ENCODE measurements around the gene IL17RE. TPM values are rescaled to one million over a fixed set of nuclear protein-coding genes. Genes with fewer than 3 reads are reported as not detected.
A peak's percentile ranks its signal among the peaks of the same experiment; 100 is the strongest.

Gene IL17RE
- total and polyA plus RNA-seq, 9 of the 15 experiments (the other 6 are each of a cell fraction or from before 2014, with no cell fraction given) = 0.32 to 1.9 (median 0.51) TPM; not detected in 4

DNA sequence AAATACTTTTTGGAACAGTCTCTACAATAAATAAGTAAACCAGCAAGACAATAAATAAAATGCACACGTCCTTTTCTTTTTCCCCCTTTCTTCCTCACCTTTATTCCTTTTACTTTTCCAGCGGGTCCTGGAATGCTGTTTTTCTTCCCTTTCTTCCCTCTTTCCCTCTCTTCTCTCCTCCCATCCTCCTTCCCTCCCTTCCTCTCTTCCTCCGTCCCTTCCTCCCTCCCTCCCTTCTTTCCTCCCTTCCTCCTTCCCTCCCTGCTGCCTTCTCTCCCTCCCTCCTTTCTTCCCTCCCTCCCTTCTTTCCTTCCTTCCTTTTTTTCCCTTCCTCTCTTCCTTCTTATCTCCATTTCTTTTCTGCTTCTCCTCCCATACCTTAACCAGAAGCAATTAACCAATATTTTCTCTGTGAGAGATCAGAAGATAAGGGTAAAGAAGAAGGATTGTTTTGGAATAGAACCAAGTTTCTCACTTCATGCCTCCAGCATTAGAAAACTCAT is 3.3 kb upstream of the IL17RE start (continued):
- no peak for TF ChIP-seq CUX1 (CRISPR knock-in tag; IDR thresholded peaks at IDR 0.05)
- TF ChIP-seq BCL6 (CRISPR knock-in tag; IDR thresholded peaks at IDR 0.05) = no peak
- no peak for TF ChIP-seq ZNF143 (CRISPR knock-in tag; IDR thresholded peaks at IDR 0.05)
- no peak for TF ChIP-seq HDAC8 (tag; IDR thresholded peaks at IDR 0.05)
- no peak for TF ChIP-seq PATZ1 (CRISPR knock-in tag; IDR thresholded peaks at IDR 0.05; ENCODE audit: borderline replicate concordance)
- no peak for TF ChIP-seq ZNF253 (CRISPR knock-in tag; conservative IDR thresholded peaks at IDR 0.05)
- TF ChIP-seq ESRRB (CRISPR knock-in tag; IDR thresholded peaks at IDR 0.05; ENCODE audit: borderline replicate concordance) = no peak
- TF ChIP-seq ZNF134 (CRISPR knock-in tag; conservative IDR thresholded peaks at IDR 0.05) = no peak
- TF ChIP-seq EWSR1 (IDR thresholded peaks at IDR 0.05; ENCODE audit: borderline replicate concordance, low read depth, partially characterized antibody) = no peak
- TF ChIP-seq ZNF354B (CRISPR knock-in tag; IDR thresholded peaks at IDR 0.05) = no peak
- TF ChIP-seq GTF2A2 (tag; IDR thresholded peaks at IDR 0.05) = no peak
- no peak for TF ChIP-seq ZNF778 (CRISPR knock-in tag; IDR thresholded peaks at IDR 0.05)
- TF ChIP-seq CSDE1 (IDR thresholded peaks at IDR 0.05) = no peak
- no peak for TF ChIP-seq ZNF263 (CRISPR knock-in tag; IDR thresholded peaks at IDR 0.05; ENCODE audit: borderline replicate concordance)
- TF ChIP-seq ILK (tag; IDR thresholded peaks at IDR 0.05; ENCODE audit: borderline replicate concordance, low read depth) = no peak
- TF ChIP-seq, protein P1, sequence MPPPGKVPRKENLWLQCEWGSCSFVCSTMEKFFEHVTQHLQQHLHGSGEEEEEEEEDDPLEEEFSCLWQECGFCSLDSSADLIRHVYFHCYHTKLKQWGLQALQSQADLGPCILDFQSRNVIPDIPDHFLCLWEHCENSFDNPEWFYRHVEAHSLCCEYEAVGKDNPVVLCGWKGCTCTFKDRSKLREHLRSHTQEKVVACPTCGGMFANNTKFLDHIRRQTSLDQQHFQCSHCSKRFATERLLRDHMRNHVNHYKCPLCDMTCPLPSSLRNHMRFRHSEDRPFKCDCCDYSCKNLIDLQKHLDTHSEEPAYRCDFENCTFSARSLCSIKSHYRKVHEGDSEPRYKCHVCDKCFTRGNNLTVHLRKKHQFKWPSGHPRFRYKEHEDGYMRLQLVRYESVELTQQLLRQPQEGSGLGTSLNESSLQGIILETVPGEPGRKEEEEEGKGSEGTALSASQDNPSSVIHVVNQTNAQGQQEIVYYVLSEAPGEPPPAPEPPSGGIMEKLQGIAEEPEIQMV (tag; conservative IDR thresholded peaks at IDR 0.05; ENCODE audit: low read depth) = 0 out of 2 replicates have a peak, but pooled peaks have one; percentile 8
- TF ChIP-seq, protein P2, sequence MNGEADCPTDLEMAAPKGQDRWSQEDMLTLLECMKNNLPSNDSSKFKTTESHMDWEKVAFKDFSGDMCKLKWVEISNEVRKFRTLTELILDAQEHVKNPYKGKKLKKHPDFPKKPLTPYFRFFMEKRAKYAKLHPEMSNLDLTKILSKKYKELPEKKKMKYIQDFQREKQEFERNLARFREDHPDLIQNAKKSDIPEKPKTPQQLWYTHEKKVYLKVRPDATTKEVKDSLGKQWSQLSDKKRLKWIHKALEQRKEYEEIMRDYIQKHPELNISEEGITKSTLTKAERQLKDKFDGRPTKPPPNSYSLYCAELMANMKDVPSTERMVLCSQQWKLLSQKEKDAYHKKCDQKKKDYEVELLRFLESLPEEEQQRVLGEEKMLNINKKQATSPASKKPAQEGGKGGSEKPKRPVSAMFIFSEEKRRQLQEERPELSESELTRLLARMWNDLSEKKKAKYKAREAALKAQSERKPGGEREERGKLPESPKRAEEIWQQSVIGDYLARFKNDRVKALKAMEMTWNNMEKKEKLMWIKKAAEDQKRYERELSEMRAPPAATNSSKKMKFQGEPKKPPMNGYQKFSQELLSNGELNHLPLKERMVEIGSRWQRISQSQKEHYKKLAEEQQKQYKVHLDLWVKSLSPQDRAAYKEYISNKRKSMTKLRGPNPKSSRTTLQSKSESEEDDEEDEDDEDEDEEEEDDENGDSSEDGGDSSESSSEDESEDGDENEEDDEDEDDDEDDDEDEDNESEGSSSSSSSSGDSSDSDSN (IDR thresholded peaks at IDR 0.05; ENCODE audit: borderline replicate concordance in 1 of 2, low read depth in 2 of 2, low read length in 2 of 2) = no peak
- TF ChIP-seq FOXJ2 (tag; IDR thresholded peaks at IDR 0.05) = no peak

All from K562 (cell line).